Activated T-helper 1 cell treated with Interleukin-2 at 50 U/mL for 16 hours (primary cell): ENCODE results near the gene TOR3A.
"Not testable (repeated sequence)": the region's sequence is repeated elsewhere in the genome, so short reads cannot be mapped to it uniquely, and the experiment has no call there.

Experiments used
- DNase-seq: peaks from one replicate; pipeline ENCODE4 v3.0.0-alpha.2; 2020; ENCODE audit warnings: low read depth

Gene TOR3A, protein sequence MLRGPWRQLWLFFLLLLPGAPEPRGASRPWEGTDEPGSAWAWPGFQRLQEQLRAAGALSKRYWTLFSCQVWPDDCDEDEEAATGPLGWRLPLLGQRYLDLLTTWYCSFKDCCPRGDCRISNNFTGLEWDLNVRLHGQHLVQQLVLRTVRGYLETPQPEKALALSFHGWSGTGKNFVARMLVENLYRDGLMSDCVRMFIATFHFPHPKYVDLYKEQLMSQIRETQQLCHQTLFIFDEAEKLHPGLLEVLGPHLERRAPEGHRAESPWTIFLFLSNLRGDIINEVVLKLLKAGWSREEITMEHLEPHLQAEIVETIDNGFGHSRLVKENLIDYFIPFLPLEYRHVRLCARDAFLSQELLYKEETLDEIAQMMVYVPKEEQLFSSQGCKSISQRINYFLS

DNA sequence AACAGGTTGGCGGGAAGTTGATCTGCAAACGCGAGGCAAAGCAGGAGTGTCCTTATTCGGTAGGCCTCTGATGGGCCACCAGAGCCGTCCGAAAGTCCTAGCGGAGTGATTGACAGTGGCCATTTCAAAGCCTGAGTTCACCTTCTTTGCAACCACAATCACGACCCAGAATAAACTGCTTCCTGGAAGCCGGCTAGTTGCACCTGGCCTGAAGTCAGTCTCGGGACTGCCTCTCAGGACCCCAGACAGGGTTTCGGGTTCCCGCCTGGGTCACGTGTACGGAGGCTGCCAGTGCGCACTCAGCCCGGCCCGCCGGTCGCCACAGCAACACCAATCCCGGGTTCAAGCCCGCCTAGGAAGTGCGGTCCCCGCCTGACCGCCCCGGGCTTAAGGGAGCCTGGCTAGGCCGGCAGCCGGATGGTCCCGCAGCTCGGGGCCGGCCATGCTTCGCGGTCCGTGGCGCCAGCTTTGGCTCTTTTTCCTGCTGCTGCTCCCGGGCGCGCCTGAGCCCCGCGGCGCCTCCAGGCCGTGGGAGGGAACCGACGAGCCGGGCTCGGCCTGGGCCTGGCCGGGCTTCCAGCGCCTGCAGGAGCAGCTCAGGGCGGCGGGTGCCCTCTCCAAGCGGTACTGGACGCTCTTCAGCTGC is at the start of gene TOR3A:
TOR3A (plus strand) TSS at position 384 of the 646 bp plus-strand sequence; CDS start at position 443, 59 bp downstream.
- peak; percentile 65 for DNase-seq

DNA sequence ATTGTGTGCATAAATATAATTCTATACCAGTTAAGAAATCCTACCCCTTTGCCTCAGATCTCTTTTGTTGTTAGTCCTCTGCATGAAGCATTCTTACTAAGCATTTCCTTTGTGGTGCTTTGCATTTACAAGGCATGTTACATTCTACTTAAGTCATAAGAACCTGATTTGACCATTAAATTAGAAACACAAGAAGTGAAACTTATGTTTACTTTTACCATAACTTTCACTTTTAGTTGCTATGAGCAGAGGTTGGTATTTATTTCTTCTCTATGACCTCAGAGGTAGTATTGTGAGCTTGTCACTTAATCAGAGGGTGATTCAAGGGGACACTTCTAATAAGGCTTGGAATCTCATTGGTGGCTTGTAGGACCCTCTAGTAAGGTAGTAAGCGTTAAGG is 47.1 kb upstream of the TOR3A start:
- DNase-seq, result no peak

DNA sequence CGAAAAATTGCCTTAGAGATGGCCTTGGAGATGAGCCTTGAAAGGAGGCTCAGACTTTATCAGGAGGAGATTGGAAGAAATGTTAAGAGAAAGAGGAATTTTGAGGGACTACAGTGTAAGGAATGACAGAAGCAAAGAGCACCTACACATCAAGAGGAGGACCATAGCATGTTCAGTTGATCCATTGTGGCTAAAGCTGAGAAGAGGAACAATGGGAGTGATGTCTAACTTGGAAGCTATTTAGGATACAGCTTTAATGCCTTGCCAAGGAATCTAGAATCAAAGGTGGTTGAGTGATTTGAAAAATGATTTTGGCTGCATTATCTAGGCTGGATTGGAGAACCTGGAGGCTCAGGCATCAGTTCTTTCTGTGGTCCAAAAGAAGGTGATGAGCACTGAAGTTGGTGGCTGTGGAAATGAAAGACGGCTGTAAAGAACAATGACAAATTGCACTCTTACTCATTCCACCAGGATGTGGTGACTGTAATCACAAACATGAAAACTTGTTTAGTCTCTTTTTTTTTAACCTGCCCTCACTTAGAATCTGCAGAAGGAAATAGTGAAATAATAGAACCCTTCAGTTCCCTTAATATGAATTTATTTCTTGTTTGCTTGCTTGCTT is 44.9 kb upstream of the TOR3A start:
- DNase-seq, result no peak

DNA sequence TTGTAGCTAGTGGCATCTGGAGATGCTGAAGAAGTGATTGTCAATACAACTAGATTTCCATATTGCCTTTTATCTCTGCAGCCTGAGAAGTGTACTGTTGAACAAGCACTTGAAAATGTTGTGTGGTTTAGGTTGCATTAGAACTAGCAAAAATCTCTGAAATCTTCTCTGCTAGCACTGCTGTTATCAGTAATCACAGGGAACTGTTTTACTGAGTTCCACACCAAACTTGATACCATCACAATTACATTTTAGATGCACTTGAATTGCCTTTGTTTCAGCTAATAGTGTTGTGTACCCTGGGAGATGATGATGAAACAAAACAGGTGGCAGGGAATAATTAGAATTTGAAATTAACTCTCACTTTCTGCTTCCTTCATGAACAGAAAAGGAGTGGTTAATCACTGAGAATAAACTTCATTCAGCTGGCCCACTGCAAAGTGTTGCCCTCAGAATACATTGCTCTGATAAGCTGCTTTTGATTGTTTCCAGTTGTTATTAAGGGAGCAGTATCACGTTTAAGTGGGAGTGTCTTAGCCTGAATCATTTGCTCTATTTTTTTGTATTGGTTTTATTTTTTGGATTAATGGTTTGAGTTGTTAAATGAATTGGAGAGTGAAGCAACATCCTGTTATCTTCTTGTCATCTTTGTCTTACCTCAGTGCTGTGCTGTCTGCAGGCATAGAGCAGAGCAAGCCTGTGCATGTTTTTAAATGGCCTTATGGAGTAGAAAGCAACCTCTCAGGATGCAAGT is 43.2 kb upstream of the TOR3A start:
- no peak for DNase-seq

DNA sequence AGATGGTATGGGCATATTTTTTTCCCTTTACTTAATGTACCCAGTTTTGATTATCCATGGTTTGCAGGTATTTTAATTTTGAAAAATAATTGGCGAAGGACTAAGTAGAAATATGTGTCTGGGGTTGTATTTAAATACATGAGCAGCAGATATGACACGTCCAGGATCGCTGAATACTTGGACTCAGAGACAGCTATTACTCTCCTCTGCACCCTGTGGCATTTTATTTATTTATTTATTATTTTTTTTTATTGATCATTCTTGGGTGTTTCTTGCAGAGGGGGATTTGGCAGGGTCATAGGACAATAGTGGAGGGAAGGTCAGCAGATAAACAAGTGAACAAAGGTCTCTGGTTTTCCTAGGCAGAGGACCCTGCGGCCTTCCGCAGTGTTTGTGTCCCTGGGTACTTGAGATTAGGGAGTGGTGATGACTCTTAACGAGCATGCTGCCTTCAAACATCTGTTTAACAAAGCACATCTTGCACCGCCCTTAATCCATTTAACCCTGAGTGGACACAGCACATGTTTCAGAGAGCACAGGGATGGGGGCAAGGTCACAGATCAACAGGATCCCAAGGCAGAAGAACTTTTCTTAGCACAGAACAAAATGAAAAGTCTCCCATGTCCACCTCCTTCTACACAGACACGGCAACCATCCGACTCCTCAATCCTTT is 42.2 kb upstream of the TOR3A start:
- not testable (repeated sequence) for DNase-seq

DNA sequence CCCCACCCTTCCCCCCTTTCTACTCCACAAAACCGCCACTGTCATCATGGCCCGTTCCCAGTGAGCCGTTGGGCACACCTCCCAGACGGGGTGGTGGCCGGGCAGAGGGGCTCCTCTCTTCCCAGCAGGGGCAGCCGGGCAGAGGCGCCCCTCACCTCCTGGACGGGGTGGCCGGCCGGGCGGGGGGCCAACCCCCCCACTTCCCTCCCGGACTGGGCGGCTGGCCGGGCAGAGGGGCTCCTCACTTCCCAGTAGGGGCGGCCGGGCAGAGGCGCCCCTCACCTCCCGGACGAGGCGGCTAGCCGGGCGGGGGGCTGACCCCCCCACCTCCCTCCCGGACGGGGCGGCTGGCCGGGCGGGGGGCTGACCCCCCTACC is 41.7 kb upstream of the TOR3A start:
- DNase-seq, result not testable (repeated sequence)

DNA sequence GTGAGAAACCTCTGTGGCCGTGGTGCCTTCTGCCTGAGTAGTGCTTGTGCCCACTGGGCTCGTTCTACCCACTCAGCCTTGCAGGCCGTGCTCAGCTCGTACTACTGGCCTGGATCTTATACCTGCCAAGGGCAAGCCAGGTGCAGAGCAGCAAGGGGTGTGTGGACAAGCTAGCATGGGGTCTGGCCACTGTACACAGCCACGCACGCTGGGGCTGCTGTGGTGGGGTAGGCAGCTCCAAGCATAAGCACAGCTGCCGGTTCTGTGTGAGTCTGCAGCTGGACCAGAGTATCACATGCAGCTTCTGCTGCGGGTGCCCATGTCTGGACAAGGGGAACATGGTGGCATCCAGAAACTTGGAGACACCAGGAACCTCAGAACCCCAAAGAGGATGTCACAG is 39.8 kb upstream of the TOR3A start:
- no peak for DNase-seq

DNA sequence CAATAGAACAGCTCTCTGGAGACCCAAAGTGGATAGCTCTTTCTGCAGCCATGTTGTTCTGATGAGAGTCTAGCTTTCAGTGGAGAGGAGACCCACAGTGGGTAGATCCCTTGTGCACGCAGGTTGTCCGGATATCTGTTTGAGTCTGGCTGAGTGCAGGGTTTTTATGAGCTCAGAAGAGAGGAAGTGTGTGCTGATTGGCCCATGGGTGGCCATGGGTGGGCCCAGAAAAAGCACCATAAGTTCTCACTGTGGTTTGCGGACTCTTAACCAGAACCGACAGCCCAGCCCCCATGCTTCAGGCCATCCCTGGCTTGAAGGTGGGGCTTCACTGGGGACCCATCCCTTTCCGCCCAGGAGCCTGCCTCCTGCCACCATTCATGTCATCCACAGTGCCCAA is 39.2 kb upstream of the TOR3A start:
- DNase-seq, result no peak

DNA sequence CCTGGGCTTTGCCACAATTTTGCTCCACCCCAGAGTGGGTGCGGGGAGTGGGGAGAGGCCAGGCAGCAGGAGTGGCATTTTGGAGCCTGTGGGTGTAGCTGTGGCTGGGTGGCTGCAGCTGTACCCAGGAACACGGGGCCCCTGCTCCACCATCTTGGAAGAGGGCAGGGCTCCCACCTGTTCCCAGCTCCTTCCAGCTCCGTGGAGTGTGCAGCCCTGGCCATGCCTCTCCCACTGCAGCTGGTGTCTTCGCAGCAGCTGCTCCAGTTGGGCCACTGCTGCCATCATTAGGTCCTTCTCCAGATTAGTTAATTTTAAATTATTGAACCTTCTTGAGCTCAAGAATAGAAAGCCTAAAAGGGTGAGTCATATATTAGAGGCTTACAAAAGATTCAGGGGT is 38.6 kb upstream of the TOR3A start:
- no peak for DNase-seq

DNA sequence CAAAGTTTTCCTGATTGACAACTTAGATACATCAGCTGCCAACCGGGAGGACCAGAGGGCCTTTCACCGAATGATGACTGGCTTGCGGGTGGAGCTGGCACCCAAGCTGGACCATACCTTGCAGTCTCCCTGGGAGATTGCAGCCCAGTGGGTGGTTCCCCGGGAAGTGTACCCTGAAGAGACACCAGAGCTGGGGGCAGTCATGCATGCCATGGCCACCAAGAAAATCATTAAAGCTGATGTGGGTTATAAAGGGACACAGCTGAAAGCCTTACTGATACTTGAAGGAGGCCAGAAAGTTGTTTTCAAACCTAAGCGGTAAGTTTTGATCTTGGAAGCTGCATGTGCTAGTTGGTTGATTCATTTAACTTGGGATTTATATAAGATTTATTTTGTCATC is 38.0 kb upstream of the TOR3A start:
- no peak for DNase-seq

DNA sequence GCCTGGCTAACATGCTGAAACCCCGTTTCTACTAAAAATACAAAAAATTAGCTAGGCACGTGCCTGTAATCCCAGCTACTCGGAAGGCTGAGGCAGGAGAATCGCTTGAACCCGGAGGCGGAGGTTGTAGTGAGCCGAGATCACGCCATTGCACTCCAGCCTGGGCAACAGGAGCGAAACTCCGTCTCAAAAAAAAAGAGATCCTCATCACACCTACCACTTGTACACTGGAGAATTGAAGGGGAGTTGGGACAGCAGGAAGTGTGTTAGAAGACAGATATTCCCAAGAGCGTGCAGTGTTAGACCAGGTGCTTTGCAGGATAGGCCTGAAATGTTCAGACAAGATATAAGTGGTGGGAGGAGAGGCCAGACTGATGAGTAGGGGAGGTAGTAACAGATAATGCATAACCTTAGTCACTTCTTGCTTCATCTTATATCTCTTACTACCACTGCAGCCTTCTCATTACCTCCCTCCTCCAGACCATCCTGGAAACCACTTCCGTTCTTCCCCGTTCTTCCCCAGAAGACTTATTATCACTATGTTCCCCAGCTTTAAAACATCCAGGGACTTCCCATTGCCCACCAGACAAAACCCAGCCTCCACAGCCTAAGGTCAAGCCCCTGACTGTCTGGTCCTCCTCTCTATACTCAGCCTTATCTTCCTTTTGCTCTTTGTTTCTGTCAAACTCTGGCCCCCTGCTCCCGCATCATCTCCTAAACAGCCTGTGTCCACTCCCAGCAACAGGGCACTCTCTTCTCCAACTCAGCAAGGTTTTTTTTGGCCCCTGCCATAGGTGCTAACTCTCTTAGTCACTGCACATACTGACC is 34.8 kb upstream of the TOR3A start:
- DNase-seq, result no peak

DNA sequence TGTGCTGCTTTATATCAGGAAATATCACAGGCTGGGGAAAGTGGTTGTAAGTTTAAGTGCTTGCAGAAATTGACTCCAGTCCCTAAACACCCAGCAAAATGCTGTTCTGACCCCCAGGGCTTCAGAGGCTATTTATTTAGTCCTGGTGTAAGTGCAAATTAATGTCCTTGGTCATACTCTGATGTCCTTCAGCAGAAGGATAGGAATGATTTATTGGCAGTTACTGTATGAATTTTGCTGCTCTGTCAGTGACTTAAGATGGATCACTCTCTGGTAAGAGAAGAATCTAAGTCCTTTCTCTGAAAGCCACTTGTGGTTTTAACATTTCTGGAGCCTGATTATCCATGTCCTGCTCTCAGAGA is 34.3 kb upstream of the TOR3A start:
- no peak for DNase-seq

DNA sequence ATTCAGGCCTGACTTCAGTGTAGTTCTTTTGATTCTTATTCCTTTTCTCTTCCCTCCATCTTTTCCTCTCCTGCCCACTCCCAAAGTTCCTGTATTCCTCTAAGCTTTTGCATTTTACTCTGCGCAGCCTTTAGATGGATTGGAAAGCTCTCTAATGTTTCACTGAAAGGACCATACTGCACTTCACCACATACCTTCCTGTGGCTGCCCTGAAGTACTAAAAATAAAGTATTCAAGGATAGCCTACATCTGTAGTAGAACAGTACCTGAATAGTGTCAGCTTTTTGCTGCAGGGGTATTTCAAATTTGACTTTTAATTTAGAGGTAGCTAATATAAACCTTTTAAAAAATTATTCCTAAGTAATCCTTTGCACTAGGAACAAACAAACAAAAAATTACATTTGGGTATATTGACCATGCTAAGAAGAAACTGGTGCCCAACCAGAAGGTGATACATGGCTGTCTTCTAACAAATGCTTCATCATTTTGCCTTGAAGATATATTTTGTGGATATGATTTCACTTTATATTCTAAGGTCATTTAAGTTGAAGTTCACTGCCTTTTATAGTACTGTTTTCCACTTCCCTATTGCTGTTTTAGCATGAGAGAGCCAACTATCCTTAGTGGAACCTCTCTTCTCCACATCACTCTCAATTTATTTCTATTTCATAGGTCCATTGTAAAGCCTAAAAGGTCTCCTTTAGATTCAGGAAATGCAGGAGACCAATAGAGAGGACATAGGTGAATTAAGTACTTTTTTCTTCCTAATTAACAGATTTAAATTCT is 33.3 kb upstream of the TOR3A start:
- no peak for DNase-seq

DNA sequence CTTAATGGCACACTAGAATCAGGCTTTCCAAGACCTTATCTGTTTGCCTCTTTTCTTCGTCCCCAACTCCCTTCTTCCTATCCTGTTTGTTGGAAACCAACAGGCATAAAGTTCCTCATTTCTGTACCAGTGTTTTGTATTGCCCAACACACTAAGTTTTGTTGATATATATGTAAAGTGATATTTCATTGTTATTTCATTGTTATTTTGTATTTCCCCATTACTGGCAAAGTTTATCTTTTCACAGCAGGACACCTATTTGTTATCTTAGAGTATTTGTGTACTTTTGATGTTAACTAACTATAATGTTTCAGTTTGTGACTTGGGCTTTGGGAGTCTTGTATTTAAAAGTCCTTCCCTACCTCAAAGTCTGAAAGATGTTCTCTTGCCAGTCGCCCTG is 29.1 kb upstream of the TOR3A start:
- no peak for DNase-seq

DNA sequence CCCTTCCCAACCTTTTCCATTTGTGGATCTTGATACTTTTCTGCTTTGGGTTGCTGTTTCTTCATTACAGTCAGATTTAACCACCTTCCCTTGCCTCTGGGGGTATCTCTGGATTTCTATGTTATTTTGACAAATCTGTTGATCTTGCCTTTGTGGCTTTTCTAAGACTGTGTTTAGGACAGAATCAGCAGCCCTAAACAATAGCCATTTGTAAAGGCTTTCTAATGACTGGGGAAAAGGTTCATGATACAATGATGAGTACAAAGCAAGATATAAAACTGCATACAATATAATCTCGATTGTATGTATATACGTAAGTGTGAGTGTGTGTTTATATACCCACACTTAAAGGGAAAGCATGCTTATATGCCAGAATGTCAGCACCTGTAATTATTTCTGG is 28.4 kb upstream of the TOR3A start:
- no peak for DNase-seq

DNA sequence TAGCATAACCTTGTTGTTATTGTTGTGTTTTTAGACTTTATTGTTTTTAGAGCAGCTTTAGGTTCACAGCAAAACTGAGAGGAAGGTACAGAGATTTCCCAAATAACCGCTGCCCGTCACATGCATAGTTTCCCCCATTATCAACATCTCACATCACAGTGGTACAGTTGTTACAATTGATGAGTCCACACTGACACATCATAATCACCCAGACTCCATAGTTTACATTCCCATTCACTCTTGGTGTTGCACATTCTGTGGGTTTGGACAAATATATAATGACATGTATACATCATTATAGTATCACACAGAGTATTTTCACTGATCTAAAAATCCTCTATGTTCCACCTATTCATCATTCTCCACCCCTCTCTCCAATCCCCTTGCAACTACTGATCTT is 25.9 kb upstream of the TOR3A start:
- no peak for DNase-seq

DNA sequence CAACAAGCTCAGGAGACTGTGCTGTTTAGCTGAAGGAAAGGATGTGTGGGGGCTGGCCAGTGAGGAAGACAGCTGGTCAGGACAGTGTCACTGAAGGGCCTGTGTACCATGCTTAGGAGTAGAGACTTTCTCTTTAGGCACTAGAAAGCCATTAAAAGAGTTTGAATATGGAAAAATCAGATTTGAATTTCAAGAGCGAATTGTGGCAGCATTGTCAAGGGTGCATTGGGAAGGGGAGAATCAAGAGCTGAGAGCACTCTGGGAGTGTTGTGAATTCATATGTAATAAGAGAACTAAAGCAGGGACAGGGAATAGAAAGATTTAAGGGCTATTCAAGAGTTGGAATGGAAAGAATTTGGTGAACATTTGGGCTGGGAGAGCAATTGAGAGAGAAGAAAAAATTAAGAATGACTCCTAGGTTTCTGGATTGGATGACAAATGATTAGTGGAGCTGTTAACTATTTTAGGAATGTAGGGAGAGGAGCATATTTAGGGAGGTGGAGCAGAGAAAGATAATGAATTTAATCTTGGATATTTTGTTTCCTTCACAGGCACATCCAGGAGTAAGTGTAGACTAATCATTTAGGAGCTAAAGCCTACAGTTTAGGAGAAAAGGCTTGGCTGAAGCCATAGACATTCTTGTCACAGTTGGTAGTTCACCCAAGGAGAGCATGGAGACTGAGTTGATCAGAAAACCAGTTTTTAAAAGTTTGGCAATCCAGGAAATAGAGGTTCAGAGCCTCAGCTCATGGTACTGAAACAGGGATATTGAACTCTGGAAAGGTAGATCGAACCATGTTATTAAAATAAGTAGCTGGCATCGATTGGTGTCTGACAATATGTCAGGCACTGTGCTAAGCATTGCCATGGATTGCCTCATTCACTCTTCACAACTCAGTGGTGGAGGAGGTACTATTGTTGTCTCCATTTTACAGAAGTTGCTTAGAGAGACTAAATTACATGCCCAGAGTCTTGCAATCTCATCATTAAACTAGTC is 23.1 kb upstream of the TOR3A start:
- no peak for DNase-seq

DNA sequence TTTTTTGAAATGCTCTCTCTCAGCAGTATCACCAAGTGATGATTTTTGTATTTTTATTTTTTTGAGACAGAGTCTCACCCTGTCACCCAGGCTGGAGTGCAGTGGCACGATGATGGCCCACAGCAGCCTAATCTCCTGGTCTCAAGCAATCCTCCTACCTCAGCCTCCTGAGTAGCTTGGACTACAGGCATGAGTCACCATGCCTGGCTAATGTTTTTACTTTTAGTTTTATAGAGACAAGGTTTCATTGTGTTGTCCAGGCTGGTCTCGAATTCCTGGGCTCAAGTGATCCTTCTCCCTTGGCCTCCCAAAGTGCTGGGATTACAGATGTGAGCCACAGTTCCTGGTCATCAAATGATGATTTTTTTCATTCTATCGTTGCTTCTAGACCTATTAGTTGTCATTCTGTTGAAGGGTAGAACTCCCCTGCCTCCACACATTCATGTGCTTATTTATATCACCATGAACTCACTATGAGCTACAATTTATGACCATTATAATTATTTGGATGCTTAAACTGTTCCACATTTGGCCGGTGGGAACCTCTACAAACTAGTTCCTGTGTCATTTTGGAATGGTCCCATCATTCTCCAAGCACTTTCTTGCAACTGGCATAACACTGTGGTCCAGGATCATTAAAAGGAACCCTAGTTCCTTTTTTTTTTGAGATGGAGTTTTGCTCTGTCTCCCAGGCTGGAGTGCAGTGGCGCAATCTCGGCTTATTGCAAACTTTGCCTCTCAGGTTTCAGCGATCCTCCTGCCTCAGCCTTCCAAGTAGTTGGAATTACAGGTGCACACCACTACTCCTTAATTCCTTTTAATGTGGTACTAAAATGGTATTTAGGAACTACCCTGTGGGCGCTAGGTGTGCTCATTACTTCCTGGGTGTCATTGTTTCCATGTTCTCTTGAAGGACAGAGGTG is 20.2 kb upstream of the TOR3A start:
- no peak for DNase-seq
